CD4-positive, alpha-beta T cell (primary cell): ENCODE measurements around the gene TBRG4. TPM values are rescaled to one million over a fixed set of nuclear protein-coding genes. Genes with fewer than 3 reads are reported as not detected.

Source experiments
- ATAC-seq: fragments of 200-7000 bp; cut with Tn5 transposase; one replicate; pipeline ENCODE4 v1.10.0; 2022; ENCODE audit warnings: mild to moderate bottlenecking; ENCODE audit not compliant: poor library complexity
- CTCF ChIA-PET: fragments of 350-600 bp; sonication (Branson Sonifier 250); formaldehyde crosslinking; loops from one replicate; lab custom pipeline; 2021; ENCODE audit warnings: antibody characterized with exemption, inconsistent platforms; lab: Charles Lee
- POLR2A ChIA-PET: fragments of 350-600 bp; sonication (Branson Sonifier 250); formaldehyde crosslinking; loops from one replicate; lab custom pipeline; 2021; ENCODE audit warnings: antibody characterized with exemption, inconsistent platforms; lab: Charles Lee
- DNase-seq, 14 experiments: peaks; one replicate each; pipeline ENCODE4 v3.0.0-alpha.2; 2013 to 2020; ENCODE audit warnings: mixed read lengths in 2 of 14
- H3K27ac ChIP-seq, 2 donors: one replicate each; pipeline versions ENCODE4 v1.5.1 to v1.7.0; 2013; ENCODE audit warnings: low read length in 2 of 2, low read depth in 1 of 2, mild to moderate bottlenecking in 1 of 2
- H3K27me3 ChIP-seq, 2 experiments: 1 replicate in 1 of 2; 2 replicates in 1 of 2; pipeline versions ENCODE4 v1.6.1 to v1.7.0; 2013; ENCODE audit warnings: low read length in 2 of 2, control low read depth in 1 of 2, mild to moderate bottlenecking in 1 of 2, moderate library complexity in 1 of 2; ENCODE audit not compliant: insufficient read depth in 2 of 2, control insufficient read depth in 1 of 2
- H3K36me3 ChIP-seq: one replicate; pipeline ENCODE4 v1.6.1; 2013; ENCODE audit warnings: low read length, control low read depth; ENCODE audit not compliant: insufficient read depth
- H3K4me1 ChIP-seq: one replicate; pipeline ENCODE4 v1.6.1; 2013; ENCODE audit warnings: low read length, control low read depth; ENCODE audit not compliant: insufficient read depth
- H3K4me3 ChIP-seq: one replicate; pipeline ENCODE4 v1.5.1; 2013; ENCODE audit warnings: mild to moderate bottlenecking, low read length, moderate library complexity
- H3K9me3 ChIP-seq, 2 experiments: 1 replicate in 1 of 2; 2 replicates in 1 of 2; pipeline versions ENCODE4 v1.6.1 to v1.7.0; 2013; ENCODE audit warnings: low read length in 2 of 2, mild to moderate bottlenecking in 2 of 2, control low read depth in 1 of 2, moderate library complexity in 1 of 2; ENCODE audit not compliant: control insufficient read depth in 1 of 2, insufficient read depth in 1 of 2
- H3K27ac Mint-ChIP-seq: one replicate; pipeline ENCODE4 v1.8.0; 2020; ENCODE audit warnings: mixed read lengths
- H3K27me3 Mint-ChIP-seq: one replicate; pipeline ENCODE4 v1.8.0; 2021; ENCODE audit warnings: mixed read lengths
- H3K36me3 Mint-ChIP-seq: one replicate; pipeline ENCODE4 v1.8.0; 2021; ENCODE audit warnings: low read depth, mixed read lengths
- H3K4me1 Mint-ChIP-seq: one replicate; pipeline ENCODE4 v1.8.0; 2021; ENCODE audit warnings: low read depth, mixed read lengths
- H3K4me3 Mint-ChIP-seq: one replicate; pipeline ENCODE4 v1.8.0; 2020; ENCODE audit warnings: mild to moderate bottlenecking, mixed read lengths
- H3K9me3 Mint-ChIP-seq: one replicate; pipeline ENCODE4 v1.8.0; 2020; ENCODE audit warnings: mixed read lengths
- intact Hi-C, 2 experiments: fragments of 100-400 bp; cut with DNase I in 1 of 2; cut with micrococcal nuclease in 1 of 2; formaldehyde crosslinking; loops; one replicate each; pipeline versions ENCODE4 v1.15.1 to v1.9.0; 2023 to 2025; cut with DNase I, micrococcal nuclease
- total RNA-seq, 174 experiments: library from RNA in 2 of 174; stranded (reverse) in 2 of 174; gene quantifications; one replicate each; pipeline ENCODE4 v1.2.3 and lab custom pipeline; 2021 to 2026
- TF ChIP-seq, protein P1 (sequence below): fragments of 200-600 bp; IDR thresholded peaks from one replicate; pipeline ENCODE4 v1.8.0; 2022; ENCODE audit warnings: antibody characterized with exemption, mild to moderate bottlenecking

Gene TBRG4
- total RNA-seq, 2 experiments from 2014 or later, result 104 to 105 TPM

DNA sequence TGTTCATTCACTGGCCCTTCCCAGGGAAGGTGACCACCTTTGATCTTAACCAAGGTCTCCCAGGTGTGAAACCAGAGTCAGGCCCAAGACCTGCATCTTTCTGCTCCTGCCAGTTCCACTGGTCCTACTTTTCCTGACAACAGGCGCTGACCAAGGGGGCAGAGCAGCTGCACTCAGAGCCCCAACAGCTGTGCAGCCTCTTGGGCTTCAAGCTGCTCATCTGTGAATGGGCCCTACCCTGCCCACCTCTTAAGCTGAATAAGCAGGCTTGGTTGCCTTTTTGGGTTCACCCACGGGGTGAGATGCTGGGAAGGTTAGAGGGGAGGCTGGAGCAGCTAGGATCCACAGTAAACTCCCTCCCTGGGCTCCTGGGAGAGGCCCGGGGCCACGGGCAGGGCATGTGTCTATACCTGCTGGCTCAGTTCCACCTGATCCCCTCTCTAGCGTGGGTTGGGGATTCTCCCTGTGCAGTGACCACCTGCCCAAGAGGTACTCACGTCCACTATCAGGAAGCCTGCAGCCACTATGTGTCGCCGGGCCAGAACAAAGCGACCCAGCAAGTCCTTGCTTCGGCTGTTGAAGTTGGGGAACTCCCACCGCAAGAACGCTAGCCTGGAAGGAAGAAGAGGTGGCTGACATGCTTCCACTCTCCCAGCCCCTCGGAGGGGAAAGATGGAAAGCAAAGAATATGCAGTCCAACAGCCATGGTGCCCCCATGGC is 10.6 kb downstream of the TBRG4 start:
- no peak overlapping the region for H3K27ac Mint-ChIP-seq
- H3K9me3 Mint-ChIP-seq, result no peaks in the 10 kb centered on the region

DNA sequence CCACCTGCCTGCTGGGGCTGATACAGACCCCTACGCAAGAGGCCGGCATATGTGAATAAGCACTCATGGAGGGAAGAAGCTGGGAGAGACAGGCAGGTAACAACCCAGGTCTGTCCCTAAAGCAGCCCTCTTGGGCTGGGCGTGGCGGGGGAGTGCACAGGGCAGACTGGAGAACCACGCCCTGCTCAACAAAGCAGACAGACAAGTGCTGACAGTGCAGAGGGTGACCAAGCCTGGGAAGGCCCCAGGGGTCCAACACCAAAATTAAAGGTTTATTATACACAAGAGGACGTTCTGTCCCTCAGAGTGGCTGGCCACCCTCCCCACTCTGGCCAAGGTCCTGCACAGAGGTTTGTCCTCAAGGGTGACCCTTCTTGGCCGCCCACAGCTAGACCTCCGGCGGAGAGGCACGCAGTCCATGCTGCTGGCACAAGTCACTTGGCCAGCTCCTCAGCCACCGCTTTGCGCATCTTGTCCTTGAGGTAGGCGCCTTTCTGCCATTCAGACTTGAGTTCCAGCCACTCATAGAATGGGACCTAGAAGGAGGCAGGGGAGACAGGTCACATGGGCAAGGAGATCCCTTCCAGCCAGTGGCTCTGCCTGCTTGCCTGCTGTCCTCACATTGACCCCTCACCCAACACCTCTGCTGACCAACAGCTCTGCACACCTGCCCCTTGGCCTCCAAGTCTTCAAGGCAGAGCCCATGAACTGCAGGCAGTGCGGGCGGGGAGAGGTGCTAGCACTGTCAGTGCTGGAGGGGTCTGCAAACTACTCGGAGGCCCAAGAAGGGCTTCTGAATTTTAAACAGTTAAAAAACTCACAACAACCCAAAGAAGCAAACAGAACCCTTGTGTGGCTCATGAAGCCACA is 11.4 kb downstream of the TBRG4 start:
- TF ChIP-seq, protein P1, sequence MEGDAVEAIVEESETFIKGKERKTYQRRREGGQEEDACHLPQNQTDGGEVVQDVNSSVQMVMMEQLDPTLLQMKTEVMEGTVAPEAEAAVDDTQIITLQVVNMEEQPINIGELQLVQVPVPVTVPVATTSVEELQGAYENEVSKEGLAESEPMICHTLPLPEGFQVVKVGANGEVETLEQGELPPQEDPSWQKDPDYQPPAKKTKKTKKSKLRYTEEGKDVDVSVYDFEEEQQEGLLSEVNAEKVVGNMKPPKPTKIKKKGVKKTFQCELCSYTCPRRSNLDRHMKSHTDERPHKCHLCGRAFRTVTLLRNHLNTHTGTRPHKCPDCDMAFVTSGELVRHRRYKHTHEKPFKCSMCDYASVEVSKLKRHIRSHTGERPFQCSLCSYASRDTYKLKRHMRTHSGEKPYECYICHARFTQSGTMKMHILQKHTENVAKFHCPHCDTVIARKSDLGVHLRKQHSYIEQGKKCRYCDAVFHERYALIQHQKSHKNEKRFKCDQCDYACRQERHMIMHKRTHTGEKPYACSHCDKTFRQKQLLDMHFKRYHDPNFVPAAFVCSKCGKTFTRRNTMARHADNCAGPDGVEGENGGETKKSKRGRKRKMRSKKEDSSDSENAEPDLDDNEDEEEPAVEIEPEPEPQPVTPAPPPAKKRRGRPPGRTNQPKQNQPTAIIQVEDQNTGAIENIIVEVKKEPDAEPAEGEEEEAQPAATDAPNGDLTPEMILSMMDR, result no peak
- intact Hi-C loops, result no loop called here
- H3K36me3 ChIP-seq, result peaks cover 67% of the 10 kb centered on the region

More for the DNA sequence above, 10.6 kb downstream of the TBRG4 start:
- H3K4me3 Mint-ChIP-seq, result no peak overlapping the region
- POLR2A ChIA-PET, result interaction anchor here (0.5 kb wide), 1 partner anchor 10 kb away, joined by 3 read pairs; no protein-coding TSS in a partner anchor
- no peaks in the 10 kb centered on the region for H3K27me3 Mint-ChIP-seq
- TF ChIP-seq, protein P1, result no peak
- H3K27me3 ChIP-seq, result no peaks in the 10 kb centered on the region
- H3K4me1 Mint-ChIP-seq, result peaks cover 2% of the 10 kb centered on the region
- intact Hi-C loops, result no loop called here
- peaks cover 79% of the 10 kb centered on the region for H3K36me3 Mint-ChIP-seq
- H3K27ac ChIP-seq, result peak overlapping the region in 1 of 2 donors; percentile 4
- CTCF ChIA-PET, result no interaction called here
- ATAC-seq (no peak), DNase-seq (peak in 1 of 14 experiments; percentile 7)
- H3K4me1 ChIP-seq, result peaks cover 17% of the 10 kb centered on the region
- H3K36me3 ChIP-seq, result peaks cover 75% of the 10 kb centered on the region
- H3K4me3 ChIP-seq, result no peak overlapping the region
- H3K9me3 ChIP-seq, result no peaks in the 10 kb centered on the region

DNA sequence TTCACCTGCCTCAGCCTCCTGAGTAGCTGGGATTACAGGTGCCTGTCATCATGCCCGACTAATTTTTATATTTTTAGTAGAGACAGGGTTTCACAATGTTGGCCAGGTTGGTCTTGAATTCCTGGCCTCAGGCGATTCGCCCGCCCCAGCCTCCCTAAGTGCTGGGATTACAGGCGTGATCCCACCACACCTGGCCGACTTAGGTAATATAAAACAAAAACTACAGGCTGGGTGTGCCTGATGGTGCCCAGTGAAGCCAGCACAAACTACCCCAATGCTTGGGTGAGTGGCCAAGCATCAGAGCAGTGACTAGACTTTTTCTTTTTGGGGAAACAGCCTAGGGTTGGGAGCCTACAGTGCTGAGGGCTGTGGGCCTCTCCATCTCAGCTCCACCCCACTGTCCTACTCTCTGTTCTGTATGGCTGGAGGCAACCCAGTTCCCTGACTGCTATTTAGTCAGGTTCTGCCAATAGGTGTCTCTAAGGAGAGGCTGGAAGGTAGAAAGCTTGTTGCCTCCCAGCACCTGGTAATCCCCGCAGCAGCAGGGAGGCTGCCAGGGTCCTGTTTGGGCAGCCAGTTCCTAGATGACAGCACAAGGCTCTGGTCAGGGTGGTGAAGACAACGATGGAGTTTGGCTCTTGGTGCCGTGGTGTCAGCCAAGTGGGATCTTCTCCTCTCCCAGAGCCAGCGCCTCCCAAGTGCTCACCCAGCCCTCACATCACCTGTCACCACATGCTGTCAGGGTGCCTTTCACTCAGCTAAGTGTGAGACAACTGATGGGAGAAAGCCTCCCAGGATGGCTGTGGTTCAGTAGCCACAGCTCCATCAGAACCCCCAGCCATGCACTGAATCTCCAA is 12.3 kb downstream of the TBRG4 start:
- ATAC-seq, result no peak

More for the DNA sequence above, 11.4 kb downstream of the TBRG4 start:
- Histone ChIP-seq H3K27me3 (no peaks in the 10 kb centered on the region), H3K4me3 (no peak overlapping the region), H3K27ac (no peak overlapping the region), H3K4me1 (peaks cover 10% of the 10 kb centered on the region), H3K9me3 (no peaks in the 10 kb centered on the region)
- Mint-ChIP-seq H3K27me3 (no peaks in the 10 kb centered on the region), H3K27ac (no peak overlapping the region), H3K4me3 (no peak overlapping the region), H3K9me3 (no peaks in the 10 kb centered on the region), H3K4me1 (no peaks in the 10 kb centered on the region), H3K36me3 (peaks cover 71% of the 10 kb centered on the region)
- ChIA-PET CTCF (no interaction called here), POLR2A (interaction anchor here (0.5 to 0.7 kb wide), 2 partner anchors 10 to 13 kb away, joined by 3 read pairs; no protein-coding TSS in a partner anchor)
- ATAC-seq (no peak), DNase-seq (peak in 1 of 14 experiments; percentile 4)

More for the DNA sequence above, 12.3 kb downstream of the TBRG4 start:
- Mint-ChIP-seq H3K9me3 (no peaks in the 10 kb centered on the region), H3K4me3 (no peak overlapping the region), H3K4me1 (no peaks in the 10 kb centered on the region), H3K27ac (no peak overlapping the region), H3K36me3 (peaks cover 62% of the 10 kb centered on the region), H3K27me3 (no peaks in the 10 kb centered on the region)
- intact Hi-C loops, result no loop called here
- Histone ChIP-seq H3K4me3 (no peak overlapping the region), H3K27ac (no peak overlapping the region), H3K9me3 (peaks cover 0 to 3% of the 10 kb centered on the region in 2 experiments), H3K27me3 (no peaks in the 10 kb centered on the region), H3K4me1 (peaks cover 2% of the 10 kb centered on the region), H3K36me3 (peaks cover 58% of the 10 kb centered on the region)
- TF ChIP-seq, protein P1, result no peak
- DNase-seq, result peak in 1 of 14 experiments; percentile 4
- CTCF ChIA-PET, result no interaction called here
- POLR2A ChIA-PET, result interaction anchor here (0.7 kb wide), 1 partner anchor 12 kb away, joined by 3 read pairs; no protein-coding TSS in a partner anchor
